GM21526 (cell line): ENCODE data around the gene IGSF9B.
A peak's percentile ranks its signal among the peaks of the same experiment; 100 is the strongest.

Experiments used
- ATAC-seq: cut with Tn5 transposase; IDR thresholded peaks from one replicate; pipeline ENCODE4 v1.9.1; 2021; ENCODE audit warnings: moderate library complexity; ENCODE audit not compliant: unreplicated experiment, low FRiP score

The IGSF9B gene

GRCh38 chr11:133922078-133922870, 34.5 kb downstream of the IGSF9B start:
- ATAC-seq: no peak

DNA sequence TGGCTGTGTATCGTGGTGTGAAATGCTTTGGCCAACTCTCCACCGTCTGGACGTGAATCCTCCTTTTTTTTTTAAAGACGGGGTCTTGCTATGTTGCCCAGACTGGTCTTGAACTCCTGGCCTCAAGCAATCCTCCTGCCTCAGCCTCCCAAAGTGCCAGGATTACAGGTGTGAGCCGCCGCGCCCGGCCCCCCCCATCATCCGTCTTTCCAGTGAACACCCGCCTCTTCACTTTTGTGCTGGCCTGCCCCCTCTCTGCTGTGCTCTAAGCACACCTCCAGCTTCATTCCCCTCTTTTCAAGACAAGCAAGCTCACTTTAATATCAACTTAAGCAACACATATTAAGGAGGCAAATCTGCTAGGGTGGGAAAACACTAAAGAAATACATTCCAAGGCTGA, 35.3 kb downstream of the IGSF9B start:
- ATAC-seq: no peak

DNA sequence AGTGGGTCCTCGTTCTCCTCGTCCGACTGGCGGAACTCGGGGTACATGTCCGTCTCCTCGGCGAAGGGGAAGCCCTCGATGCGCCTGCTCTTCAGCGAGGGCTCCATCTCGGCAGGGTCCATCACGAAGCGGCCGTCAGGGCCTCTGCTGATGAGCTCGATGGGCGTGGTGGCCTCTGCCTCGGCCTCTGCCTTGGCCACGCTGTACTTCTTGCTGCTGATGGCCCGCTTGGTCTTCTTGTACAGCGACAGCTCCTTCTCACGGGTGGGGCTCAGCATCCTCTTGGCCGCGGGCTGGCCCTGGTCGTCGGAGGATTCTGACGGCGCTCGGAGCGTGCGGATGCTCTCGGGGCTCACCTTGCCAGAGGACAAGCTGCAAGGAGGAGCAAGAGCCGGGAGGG, 35.7 kb downstream of the IGSF9B start:
- ATAC-seq: no peak

- ATAC-seq: no peak
These were observed 36.4 kb downstream of the IGSF9B start for GRCh38 chr11:133920109-133920990.

- no peak for ATAC-seq
These were observed 37.2 kb downstream of the IGSF9B start for GRCh38 chr11:133919330-133920108.

- ATAC-seq: no peak
These were observed 38.0 kb downstream of the IGSF9B start for GRCh38 chr11:133918608-133919260.

DNA sequence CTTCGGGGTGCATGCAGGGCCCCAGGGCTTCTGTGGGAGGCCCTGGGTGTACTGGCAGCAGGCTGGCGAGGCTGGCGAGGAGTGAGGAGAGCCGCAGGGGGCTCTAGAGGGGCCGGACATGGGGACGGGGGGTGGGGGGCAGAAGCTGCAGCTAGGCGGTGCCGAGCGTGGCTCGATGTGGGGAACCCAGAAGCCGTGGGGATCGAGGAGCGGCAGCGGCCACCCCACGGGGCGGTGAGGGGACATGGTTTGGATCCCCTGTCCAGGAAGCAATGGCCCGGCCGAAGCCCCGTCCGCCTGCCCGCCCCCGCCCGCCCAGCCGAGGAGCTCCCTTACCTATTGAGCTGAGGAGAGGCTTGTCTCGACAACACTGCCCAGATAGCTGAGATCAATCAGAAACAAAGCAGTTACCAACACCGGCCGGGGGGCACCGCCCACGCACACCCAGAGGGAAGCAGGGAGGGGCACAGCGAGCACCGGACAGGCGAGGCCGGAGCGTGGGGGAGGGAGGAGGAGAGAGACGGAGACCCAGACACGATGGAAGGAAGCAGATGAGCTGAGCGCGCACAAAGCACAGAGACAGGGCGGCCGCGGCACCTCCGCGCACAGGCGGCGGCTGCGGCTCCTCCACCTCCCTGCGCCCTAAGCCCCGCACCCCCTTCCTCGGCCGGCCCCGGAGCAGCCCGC, 38.7 kb downstream of the IGSF9B start:
- no peak for ATAC-seq

GRCh38 chr11:133916784-133917440, 39.9 kb downstream of the IGSF9B start:
- ATAC-seq: no peak

DNA sequence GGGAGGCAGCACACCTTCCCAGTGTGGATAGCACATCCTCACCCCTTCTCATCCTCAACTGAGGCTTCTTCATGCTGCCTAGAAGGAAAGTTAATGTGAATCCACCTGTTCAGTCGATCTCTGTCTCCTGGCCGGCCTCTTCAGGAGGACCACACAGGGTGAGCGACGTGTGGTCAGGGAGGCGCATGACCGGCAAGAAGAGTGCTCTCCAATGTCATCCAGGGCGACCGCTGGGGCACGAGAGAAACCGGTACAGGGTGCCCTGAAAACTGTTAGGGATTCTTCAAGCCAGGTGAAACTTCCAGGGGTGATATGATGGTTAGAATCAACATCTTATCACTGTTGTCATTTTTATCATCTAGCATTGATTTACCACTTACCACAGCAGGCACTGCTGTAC, 43.0 kb downstream of the IGSF9B start:
- no peak for ATAC-seq

- peak; percentile 81 for ATAC-seq
These were observed 45.6 kb downstream of the IGSF9B start for GRCh38 chr11:133911171-133911570.

GRCh38 chr11:133910101-133910500, 46.7 kb downstream of the IGSF9B start:
- no peak for ATAC-seq

DNA sequence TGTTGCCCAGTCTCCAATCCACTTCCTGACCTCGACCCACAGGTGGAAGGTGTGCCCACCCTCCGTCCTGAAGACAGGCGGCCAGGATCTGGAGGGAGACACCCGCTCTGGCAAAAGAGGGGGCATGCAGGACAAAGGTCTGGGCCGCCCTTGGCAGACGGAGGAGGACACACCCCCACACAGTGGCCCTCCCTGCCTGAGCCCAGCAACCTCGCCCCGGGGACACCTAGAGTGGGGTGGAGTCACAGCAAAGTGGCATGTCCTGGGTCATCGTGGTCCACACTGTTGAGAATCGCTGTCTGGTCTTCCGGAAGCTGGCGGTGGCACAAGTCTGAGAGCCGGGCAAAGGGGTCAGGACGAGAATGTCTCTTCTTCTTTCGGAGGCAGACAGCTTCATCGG, 47.9 kb downstream of the IGSF9B start:
- ATAC-seq: no peak

DNA sequence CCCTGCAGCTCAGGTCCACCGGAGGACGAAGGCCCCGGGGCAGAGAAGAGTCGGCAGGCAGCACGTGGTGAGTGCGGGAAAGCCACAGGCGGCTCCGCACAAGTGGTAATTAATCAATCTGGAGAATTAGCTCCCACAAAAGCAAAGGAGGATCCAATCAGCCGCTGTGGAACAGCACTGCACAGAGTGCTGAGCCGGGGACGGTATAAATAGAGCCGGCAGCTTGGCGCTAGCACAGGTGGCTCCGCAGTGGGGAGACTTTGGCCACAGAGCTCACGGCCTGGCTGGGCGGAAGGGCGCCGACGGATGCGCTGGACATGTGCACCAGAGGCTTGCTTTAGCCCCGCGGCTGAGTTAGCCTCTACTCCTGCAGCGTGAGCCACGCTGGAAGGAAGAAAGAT, 48.9 kb downstream of the IGSF9B start:
- ATAC-seq: no peak

- ATAC-seq: no peak
These were observed 49.6 kb downstream of the IGSF9B start for GRCh38 chr11:133907216-133907615.

GRCh38 chr11:133906746-133907145, 50.0 kb downstream of the IGSF9B start:
- no peak for ATAC-seq

GRCh38 chr11:133906241-133906640, 50.5 kb downstream of the IGSF9B start:
- no peak for ATAC-seq

GRCh38 chr11:133905677-133906156, 51.1 kb downstream of the IGSF9B start:
- no peak for ATAC-seq

DNA sequence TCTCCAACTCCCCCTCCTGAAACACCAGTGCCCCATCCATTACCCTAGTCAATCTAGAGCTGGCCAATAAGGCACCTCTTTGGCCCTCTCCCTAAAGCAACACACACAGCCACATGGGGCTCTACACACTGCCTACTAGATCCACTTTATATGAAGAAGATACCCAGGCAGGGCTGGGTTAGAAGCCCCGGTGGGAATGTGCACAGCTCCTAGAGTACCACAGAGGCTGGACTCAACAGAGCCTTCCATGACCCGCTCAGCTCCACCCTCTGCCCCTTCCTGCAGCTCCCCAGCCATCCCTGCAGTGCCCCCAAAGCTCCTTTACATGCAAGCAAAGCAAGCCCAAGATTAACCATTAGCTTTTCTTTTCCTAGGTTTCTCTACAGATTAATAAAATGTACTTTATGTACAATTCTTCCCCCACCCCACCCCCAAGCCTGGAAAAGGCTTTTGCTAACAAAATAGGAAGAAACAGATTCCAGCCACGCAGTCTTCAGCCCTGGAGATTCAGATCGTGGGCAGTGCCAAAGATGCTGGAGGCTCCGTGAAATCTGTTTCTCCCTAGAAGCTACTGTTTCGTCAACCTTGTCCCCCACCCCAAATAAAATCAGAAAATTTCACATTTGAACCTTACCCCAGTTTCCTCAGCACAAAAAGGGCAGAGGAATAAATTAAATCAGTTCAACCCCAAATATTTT, 51.8 kb downstream of the IGSF9B start:
- no peak for ATAC-seq
